GM20000 (cell line): ENCODE measurements around the gene CLCF1.

Experiments used
- DNase-seq: peaks from one replicate; pipeline ENCODE4 v3.0.0; 2012; ENCODE audit warnings: low spot score
- CTCF ChIP-seq: IDR thresholded peaks from 2 replicates; pipeline ENCODE4 v1.5.1; 2012; ENCODE audit warnings: mild to moderate bottlenecking, control low read depth; ENCODE audit errors: extremely low read depth, missing control alignments

CLCF1 gene

GRCh38 chr11:67396587-67397389 is 23.4 kb upstream of the CLCF1 start:
- no peak for TF ChIP-seq CTCF

GRCh38 chr11:67396259-67396581 is 22.8 kb upstream of the CLCF1 start:
- no peak for DNase-seq
- no peak for TF ChIP-seq CTCF

More at GRCh38 chr11:67396587-67397389, 23.4 kb upstream of the CLCF1 start:
- no peak for DNase-seq

GRCh38 chr11:67395555-67396258 is 22.3 kb upstream of the CLCF1 start:
- no peak for TF ChIP-seq CTCF

GRCh38 chr11:67393990-67394389 is 20.6 kb upstream of the CLCF1 start:
- no peak for TF ChIP-seq CTCF

More at GRCh38 chr11:67395555-67396258, 22.3 kb upstream of the CLCF1 start:
- DNase-seq = no peak

GRCh38 chr11:67393437-67393836 is 20.0 kb upstream of the CLCF1 start:
- TF ChIP-seq CTCF = no peak
- DNase-seq = no peak

More at GRCh38 chr11:67393990-67394389, 20.6 kb upstream of the CLCF1 start:
- DNase-seq = no peak

GRCh38 chr11:67392183-67392715 is 18.9 kb upstream of the CLCF1 start:
- no peak for TF ChIP-seq CTCF
- peak; percentile 12 for DNase-seq
